ENCODE measurements around the gene ZNF622.

- no peak for TF ChIP-seq EZH2phosphoT487 (IDR thresholded peaks at IDR 0.05; ENCODE audit: low read depth)
- TF ChIP-seq, protein P1, sequence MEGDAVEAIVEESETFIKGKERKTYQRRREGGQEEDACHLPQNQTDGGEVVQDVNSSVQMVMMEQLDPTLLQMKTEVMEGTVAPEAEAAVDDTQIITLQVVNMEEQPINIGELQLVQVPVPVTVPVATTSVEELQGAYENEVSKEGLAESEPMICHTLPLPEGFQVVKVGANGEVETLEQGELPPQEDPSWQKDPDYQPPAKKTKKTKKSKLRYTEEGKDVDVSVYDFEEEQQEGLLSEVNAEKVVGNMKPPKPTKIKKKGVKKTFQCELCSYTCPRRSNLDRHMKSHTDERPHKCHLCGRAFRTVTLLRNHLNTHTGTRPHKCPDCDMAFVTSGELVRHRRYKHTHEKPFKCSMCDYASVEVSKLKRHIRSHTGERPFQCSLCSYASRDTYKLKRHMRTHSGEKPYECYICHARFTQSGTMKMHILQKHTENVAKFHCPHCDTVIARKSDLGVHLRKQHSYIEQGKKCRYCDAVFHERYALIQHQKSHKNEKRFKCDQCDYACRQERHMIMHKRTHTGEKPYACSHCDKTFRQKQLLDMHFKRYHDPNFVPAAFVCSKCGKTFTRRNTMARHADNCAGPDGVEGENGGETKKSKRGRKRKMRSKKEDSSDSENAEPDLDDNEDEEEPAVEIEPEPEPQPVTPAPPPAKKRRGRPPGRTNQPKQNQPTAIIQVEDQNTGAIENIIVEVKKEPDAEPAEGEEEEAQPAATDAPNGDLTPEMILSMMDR (IDR thresholded peaks at IDR 0.05; ENCODE audit: low read depth, low read length), result no peak
Observed at GRCh38 chr5:16507716-16508115, 42.1 kb upstream of the ZNF622 start.
